Gastrocnemius medialis (tissue), 4 donors: Measurements from ENCODE around the gene SYCE3.

Experiments
- POLR2A ChIP-seq, 2 donors: fragments of 450-650 bp; IDR thresholded peaks; one replicate each; pipeline ENCODE4 v1.6.1; 2017; ENCODE audit warnings: antibody characterized with exemption in 2 of 2, mild to moderate bottlenecking in 2 of 2, moderate library complexity in 2 of 2
- TF ChIP-seq, protein P1 (sequence below), 5 experiments: fragments of 450-650 bp in 3 of 5; fragments of 200-600 bp in 2 of 5; sonication (generic) in 2 of 5; IDR thresholded peaks in 4 of 5; conservative IDR thresholded peaks in 1 of 5; 1 replicate in 4 of 5; 2 replicates in 1 of 5; pipeline ENCODE4 v1.5.1; 2016 to 2019; ENCODE audit warnings: antibody characterized with exemption in 5 of 5, mild to moderate bottlenecking in 3 of 5, moderate library complexity in 3 of 5

DNA sequence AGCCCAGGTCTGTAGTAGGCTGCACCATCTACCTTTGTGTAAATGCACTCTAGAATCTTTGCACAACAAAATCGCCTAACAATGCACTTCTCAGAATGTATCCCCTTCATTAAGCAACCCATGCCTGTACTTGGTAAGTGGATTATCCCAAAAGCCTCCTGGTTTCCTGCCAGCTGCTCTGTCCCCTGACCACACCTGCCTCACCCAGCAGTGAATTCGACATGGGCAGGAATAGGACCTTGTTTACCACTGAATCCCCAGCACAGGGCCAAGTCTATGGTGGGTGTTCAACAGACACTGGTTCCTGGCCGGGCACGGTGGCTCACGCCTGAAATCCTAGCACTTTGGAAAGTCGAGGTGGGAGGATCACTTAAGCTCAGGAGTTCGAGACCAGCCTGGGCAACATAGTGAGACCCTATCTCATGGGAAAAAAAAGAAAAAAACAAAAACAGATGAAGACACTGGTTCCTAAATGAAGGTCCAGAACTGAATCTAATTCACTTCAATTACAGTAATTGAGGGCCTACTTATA is 5.1 kb upstream of the SYCE3 start:
- TF ChIP-seq POLR2A (IDR thresholded peaks at IDR 0.05), result no peak
- TF ChIP-seq, protein P1, sequence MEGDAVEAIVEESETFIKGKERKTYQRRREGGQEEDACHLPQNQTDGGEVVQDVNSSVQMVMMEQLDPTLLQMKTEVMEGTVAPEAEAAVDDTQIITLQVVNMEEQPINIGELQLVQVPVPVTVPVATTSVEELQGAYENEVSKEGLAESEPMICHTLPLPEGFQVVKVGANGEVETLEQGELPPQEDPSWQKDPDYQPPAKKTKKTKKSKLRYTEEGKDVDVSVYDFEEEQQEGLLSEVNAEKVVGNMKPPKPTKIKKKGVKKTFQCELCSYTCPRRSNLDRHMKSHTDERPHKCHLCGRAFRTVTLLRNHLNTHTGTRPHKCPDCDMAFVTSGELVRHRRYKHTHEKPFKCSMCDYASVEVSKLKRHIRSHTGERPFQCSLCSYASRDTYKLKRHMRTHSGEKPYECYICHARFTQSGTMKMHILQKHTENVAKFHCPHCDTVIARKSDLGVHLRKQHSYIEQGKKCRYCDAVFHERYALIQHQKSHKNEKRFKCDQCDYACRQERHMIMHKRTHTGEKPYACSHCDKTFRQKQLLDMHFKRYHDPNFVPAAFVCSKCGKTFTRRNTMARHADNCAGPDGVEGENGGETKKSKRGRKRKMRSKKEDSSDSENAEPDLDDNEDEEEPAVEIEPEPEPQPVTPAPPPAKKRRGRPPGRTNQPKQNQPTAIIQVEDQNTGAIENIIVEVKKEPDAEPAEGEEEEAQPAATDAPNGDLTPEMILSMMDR (IDR thresholded peaks at IDR 0.05 in 4 of 5, conservative IDR thresholded peaks at IDR 0.05 in 1 of 5), result no peak
